HFF-Myc (cell line): ENCODE results near the gene MOB3B.
"Not testable (repeated sequence)": the region's sequence is repeated elsewhere in the genome, so short reads cannot be mapped to it uniquely, and the experiment has no call there.

Experiments
- DNase-seq: peaks from one replicate; pipeline ENCODE4 v3.0.0-alpha.2; 2011; ENCODE audit warnings: low read depth; ENCODE audit errors: extremely low read depth
- H3K4me3 ChIP-seq: replicated peaks from 2 replicates; pipeline ENCODE4 v1.5.1; 2011; ENCODE audit warnings: low read depth, mild to moderate bottlenecking, control low read depth, low read length
- TF ChIP-seq, protein P1 (sequence below): IDR thresholded peaks from 2 replicates; pipeline ENCODE4 v1.5.1; 2012; ENCODE audit warnings: mild to moderate bottlenecking, low read depth, low read length, control low read depth; ENCODE audit errors: missing control alignments

Gene MOB3B

GRCh38 chr9:27423915-27424710 lies 105.5 kb downstream of the MOB3B start:
- no peak for DNase-seq
- TF ChIP-seq, protein P1, sequence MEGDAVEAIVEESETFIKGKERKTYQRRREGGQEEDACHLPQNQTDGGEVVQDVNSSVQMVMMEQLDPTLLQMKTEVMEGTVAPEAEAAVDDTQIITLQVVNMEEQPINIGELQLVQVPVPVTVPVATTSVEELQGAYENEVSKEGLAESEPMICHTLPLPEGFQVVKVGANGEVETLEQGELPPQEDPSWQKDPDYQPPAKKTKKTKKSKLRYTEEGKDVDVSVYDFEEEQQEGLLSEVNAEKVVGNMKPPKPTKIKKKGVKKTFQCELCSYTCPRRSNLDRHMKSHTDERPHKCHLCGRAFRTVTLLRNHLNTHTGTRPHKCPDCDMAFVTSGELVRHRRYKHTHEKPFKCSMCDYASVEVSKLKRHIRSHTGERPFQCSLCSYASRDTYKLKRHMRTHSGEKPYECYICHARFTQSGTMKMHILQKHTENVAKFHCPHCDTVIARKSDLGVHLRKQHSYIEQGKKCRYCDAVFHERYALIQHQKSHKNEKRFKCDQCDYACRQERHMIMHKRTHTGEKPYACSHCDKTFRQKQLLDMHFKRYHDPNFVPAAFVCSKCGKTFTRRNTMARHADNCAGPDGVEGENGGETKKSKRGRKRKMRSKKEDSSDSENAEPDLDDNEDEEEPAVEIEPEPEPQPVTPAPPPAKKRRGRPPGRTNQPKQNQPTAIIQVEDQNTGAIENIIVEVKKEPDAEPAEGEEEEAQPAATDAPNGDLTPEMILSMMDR, result no peak
- H3K4me3 ChIP-seq, result no peak overlapping the region

DNA sequence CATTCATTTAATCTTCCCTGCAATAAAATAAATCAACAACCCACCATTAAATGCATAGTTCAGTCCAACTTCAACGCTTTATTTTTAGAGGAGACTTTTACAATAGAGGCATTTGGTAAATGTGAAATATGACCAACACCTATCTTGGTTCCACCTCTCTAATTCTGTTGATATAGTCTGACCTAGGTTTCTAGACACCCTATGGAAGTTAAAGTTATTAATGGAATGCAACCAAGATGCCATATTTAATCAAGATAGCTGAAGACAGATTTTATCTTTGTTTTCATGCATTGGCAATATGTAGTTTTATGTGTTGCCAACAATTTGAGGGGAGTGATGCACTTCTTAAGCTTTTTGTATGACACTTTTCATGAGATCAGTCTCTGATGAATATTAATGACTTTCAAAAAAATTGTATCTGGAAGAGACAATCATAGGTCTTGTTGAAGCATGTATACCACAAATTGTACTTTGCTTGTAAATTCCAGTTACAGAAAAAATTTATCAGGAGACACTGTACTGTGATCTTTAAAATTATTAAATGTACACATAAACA lies 107.3 kb downstream of the MOB3B start:
- TF ChIP-seq, protein P1, result no peak
- DNase-seq, result no peak
- H3K4me3 ChIP-seq, result no peak overlapping the region

DNA sequence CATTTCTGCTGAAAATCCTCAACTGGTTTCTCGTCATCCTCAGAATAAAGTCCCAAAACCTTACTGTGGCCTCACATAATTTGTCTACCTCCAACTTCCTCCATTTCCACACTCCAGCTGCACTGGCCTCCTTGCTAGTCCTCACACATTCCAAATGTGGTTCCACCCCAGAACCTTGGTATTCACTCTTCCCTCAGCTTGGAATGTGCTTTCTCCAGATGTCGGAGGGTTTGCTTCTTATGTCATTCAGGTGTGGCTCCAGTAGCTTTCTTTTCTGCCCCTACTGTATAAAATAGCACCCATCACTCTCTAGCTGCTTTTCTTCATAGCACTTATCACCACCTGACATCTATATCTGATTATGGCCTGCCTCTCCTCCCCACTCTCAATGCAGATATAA lies 108.0 kb downstream of the MOB3B start:
- TF ChIP-seq, protein P1, result no peak
- DNase-seq, result no peak
- no peak overlapping the region for H3K4me3 ChIP-seq

DNA sequence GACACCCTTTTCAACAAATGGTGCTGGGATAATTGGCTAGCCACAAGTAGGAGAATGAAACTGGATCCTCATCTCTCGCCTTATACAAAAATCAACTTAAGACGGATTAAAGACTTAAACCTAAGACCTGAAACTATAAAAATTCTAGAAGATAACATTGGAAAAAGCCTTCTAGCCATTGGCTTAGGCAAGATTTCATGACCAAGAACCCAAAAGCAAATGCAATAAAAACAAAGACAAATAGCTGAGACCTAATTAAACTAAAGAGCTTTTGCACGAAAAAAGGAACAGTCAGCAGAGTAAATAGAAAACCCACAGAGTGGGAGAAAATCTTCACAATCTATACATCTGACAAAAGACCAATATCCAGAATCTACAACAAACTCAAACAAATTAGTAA lies 110.1 kb downstream of the MOB3B start:
- not testable (repeated sequence) for H3K4me3 ChIP-seq, DNase-seq

- TF ChIP-seq, protein P1, result no peak
- H3K4me3 ChIP-seq, result no peak overlapping the region
- no peak for DNase-seq
Measured at GRCh38 chr9:27414220-27414761, 115.3 kb downstream of the MOB3B start.

GRCh38 chr9:27413511-27414219 lies 115.9 kb downstream of the MOB3B start:
- DNase-seq, result no peak
- H3K4me3 ChIP-seq, result no peak overlapping the region
- TF ChIP-seq, protein P1, result no peak

- TF ChIP-seq, protein P1, result no peak
- H3K4me3 ChIP-seq, result no peak overlapping the region
- no peak for DNase-seq
Measured at GRCh38 chr9:27412963-27413362, 116.7 kb downstream of the MOB3B start.
